GM21528 (cell line): ENCODE measurements around the gene PRR36.
"Not testable (repeated sequence)": the region's sequence is repeated elsewhere in the genome, so short reads cannot be mapped to it uniquely, and the experiment has no call there.

ENCODE experiments used
- ATAC-seq: cut with Tn5 transposase; IDR thresholded peaks from one replicate; pipeline ENCODE4 v1.9.1; 2021; ENCODE audit warnings: mild to moderate bottlenecking, moderate library complexity; ENCODE audit not compliant: unreplicated experiment, low FRiP score

PRR36 gene

GRCh38 chr19:7861619-7862412 lies 12.4 kb downstream of the PRR36 start:
- ATAC-seq, result no peak

- no peak for ATAC-seq
Observed at GRCh38 chr19:7860714-7861618, 13.2 kb downstream of the PRR36 start.

- no peak for ATAC-seq
Observed at GRCh38 chr19:7859831-7860713, 14.1 kb downstream of the PRR36 start.

- not testable (repeated sequence) for ATAC-seq
Observed at GRCh38 chr19:7859087-7859486, 15.1 kb downstream of the PRR36 start.

GRCh38 chr19:7858109-7858770 lies 15.9 kb downstream of the PRR36 start:
- ATAC-seq, result no peak

- ATAC-seq, result no peak
Observed at GRCh38 chr19:7857727-7858108, 16.5 kb downstream of the PRR36 start.

GRCh38 chr19:7856679-7857663 lies 17.2 kb downstream of the PRR36 start:
- ATAC-seq, result no peak

- no peak for ATAC-seq
Observed at GRCh38 chr19:7856109-7856591, 18.0 kb downstream of the PRR36 start.

GRCh38 chr19:7855426-7856108 lies 18.6 kb downstream of the PRR36 start:
- no peak for ATAC-seq

GRCh38 chr19:7853770-7854128 lies 20.4 kb downstream of the PRR36 start:
- no peak for ATAC-seq

- no peak for ATAC-seq
Observed at GRCh38 chr19:7852851-7853769, 21.1 kb downstream of the PRR36 start.

GRCh38 chr19:7851623-7852500 lies 22.3 kb downstream of the PRR36 start:
- ATAC-seq, result no peak

GRCh38 chr19:7850945-7851622 lies 23.1 kb downstream of the PRR36 start:
- ATAC-seq, result no peak

- ATAC-seq, result no peak
Observed at GRCh38 chr19:7850000-7850813, 24.0 kb downstream of the PRR36 start.

- no peak for ATAC-seq
Observed at GRCh38 chr19:7849631-7849999, 24.6 kb downstream of the PRR36 start.
